ENCODE results near the gene ING4.

DNA sequence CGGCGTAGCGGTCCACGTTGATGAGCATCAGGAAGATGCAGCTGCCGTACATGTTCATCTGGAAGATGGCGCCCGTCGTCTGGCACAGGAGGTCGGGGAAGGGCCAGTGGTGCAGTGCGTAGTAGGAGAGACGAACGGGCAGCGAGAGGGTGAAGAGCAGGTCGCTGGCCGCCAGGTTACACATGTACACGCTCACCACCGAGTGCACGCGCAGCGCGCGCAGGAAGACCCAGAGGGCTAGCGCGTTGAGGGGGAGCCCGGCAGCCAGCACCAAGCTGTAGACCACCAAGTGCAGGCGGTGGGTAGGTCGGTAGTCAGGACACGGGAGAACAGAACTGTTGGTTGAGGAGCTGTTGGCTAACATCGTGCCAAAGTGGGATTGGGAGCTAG lies 42.0 kb downstream of the ING4 start:
- no peak for TF ChIP-seq TEAD4 (IDR thresholded peaks at IDR 0.05)
- no peak for TF ChIP-seq YY1 (IDR thresholded peaks at IDR 0.05; ENCODE audit: low read depth)
- TF ChIP-seq RAD21 (IDR thresholded peaks at IDR 0.05; ENCODE audit: low read depth) = no peak
- TF ChIP-seq TCF12 (IDR thresholded peaks at IDR 0.05; ENCODE audit: low read depth) = no peak
- no peak for TF ChIP-seq TAF1 (IDR thresholded peaks at IDR 0.05; ENCODE audit: low read depth)
- no peak for TF ChIP-seq USF1 (IDR thresholded peaks at IDR 0.05)
- TF ChIP-seq REST (IDR thresholded peaks at IDR 0.05; ENCODE audit: low read depth) = no peak

All from Ishikawa (cell line).